SK-N-SH treated with all-trans-retinoic acid at 6 μM for 48 hours (cell line): ENCODE results near the gene SCAMP1.

Experiments
- CSDC2 ChIP-seq: fragments of 250-450 bp; sonication (Bioruptor Pico); IDR thresholded peaks from 2 replicates; pipeline ENCODE4 v1.5.0; 2020; ENCODE audit warnings: mild to moderate bottlenecking, moderate library complexity
- OSR1 ChIP-seq: fragments of 250-450 bp; sonication (Bioruptor Pico); IDR thresholded peaks from 2 replicates; pipeline ENCODE4 v1.8.0; 2022; ENCODE audit warnings: moderate library complexity, mild to moderate bottlenecking, inconsistent platforms
- PPARA ChIP-seq: fragments of 250-450 bp; sonication (Bioruptor Pico); IDR thresholded peaks from 2 replicates; pipeline ENCODE4 v1.5.0; 2020; ENCODE audit warnings: mild to moderate bottlenecking, borderline replicate concordance

DNA sequence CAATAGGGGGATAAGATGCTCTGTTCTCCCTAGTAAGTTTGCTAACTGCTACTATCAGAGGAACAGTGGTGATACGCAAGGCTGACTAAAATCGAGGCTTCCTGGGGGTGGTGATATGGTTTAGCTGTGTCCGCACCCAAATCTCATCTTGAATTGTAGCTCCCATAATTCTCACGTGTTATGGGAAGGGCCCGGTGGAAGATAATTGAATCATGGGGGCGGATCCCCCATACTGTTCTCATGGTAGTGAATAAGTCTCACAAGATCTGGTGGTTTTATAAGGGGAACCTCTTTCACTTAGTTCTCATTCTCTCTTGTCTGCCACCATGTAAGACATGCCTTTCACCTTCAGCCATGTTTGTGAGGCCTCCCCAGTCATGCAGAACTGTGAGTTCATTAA is 153.0 kb downstream of the SCAMP1 start:
- TF ChIP-seq OSR1 (CRISPR knock-in tag) (no peak), PPARA (CRISPR knock-in tag) (no peak), CSDC2 (CRISPR knock-in tag) (no peak)
